CD4-positive, alpha-beta T cell treated with Interleukin-15 for 1 hour (primary cell): ENCODE results near the gene TESK2.
"Not testable (repeated sequence)": the region's sequence is repeated elsewhere in the genome, so short reads cannot be mapped to it uniquely, and the experiment has no call there.

Experiments
- DNase-seq: peaks from one replicate; pipeline ENCODE4 v3.0.0-alpha.2; 2020

TESK2 gene

GRCh38 chr1:45490626-45491486 lies at the start of gene TESK2:
Gene TESK2, minus strand, starts transcription at chr1:45491163. Its CDS starts 33,378 bp downstream, at chr1:45457785.
- peak; percentile 99 for DNase-seq

- DNase-seq: no peak
Measured at GRCh38 chr1:45536886-45537285, 45.9 kb upstream of the TESK2 start.

GRCh38 chr1:45535988-45536766 lies 45.2 kb upstream of the TESK2 start:
- DNase-seq: no peak

DNA sequence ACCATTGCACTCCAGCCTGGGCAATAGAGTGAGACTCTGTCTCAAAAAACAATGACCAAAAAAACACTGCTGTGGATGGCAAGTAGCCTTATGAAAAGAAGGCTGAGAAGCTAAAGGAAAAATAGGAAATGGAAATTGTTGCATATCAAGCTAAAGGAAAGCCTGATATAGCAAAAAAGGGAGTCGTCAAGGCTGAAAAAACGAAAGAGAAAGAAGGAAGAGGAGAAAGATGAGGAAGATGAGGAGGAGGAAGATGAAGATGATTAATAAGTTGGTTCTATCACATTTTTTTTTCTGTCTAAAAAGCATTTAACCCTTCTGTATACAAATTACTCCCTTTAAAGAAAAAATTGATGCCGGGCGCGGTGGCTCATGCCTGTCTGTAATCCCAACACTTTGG lies 40.9 kb upstream of the TESK2 start:
- no peak for DNase-seq

GRCh38 chr1:45530632-45531135 lies 39.7 kb upstream of the TESK2 start:
- no peak for DNase-seq

- DNase-seq: no peak
Measured at GRCh38 chr1:45526135-45526644, 35.2 kb upstream of the TESK2 start.

GRCh38 chr1:45523975-45524374 lies 33.0 kb upstream of the TESK2 start:
- not testable (repeated sequence) for DNase-seq

DNA sequence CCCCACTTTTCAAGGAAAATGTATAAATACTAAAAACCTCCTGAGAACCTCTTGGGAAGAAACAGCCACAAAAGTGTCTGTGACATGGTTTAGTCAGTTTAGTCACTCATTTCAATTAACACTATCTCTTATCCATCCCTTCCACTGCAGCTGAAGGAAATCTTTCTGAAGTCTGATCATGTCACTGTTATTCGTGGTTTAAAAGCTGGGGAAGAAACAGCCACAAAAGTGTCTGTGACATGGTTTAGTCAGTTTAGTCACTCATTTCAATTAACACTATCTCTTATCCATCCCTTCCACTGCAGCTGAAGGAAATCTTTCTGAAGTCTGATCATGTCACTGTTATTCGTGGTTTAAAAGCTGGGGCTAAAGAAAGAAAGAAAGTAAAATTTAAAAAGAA lies 32.6 kb upstream of the TESK2 start:
- not testable (repeated sequence) for DNase-seq

GRCh38 chr1:45522324-45523104 lies 31.6 kb upstream of the TESK2 start:
- no peak for DNase-seq

DNA sequence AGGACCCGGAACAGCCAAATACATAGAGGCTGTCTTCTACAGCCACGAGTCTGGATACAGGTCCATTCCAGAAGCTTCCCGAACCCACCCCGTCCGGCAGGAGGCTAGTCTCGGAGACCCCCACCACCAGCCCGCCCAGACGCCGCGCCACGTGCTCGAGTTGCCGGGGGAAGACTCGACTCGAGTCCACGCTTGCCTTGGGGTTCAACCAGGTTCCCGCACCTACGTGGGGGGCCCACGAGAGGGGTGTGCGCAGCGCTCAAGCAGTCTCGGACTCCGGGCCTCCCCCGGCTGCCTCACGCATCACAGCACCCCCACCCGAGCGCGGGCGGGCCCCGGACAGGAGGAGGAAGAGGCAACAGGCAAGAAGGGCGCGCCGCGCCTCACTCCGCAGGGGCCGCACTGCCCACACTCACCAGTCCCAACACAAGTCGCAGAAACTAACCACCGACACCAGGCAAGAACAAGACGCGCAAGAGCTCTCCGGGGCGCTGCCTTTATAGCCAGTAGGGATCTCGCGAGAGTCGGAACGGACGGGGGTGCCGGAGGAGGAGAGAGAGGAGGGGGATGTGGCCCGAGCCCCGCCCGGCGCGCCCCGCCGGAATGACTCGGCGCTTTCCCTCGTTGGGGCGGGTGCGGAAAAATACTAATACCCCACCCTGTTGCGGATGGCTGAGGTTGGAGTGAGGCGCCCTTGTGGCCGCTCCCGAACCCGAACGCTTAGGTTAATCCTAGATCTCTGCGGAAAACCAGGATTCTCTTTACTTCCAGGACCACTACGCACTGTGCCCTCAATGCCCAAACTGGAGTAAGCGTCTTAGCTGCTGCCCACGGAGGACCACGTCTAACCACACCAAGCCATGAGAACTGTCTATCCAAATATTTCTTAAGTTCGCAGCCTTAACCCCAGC lies 30.7 kb upstream of the TESK2 start, which contains the start of gene PRDX1:
PRDX1 (minus strand) TSS at position 472 of the 911 bp plus-strand sequence. CDS start 2,841 bp downstream, outside the sequence.
- peak; percentile 96 for DNase-seq

GRCh38 chr1:45519774-45520173 lies 28.8 kb upstream of the TESK2 start:
- DNase-seq: not testable (repeated sequence)

- DNase-seq: no peak
Measured at GRCh38 chr1:45518910-45519309, 27.9 kb upstream of the TESK2 start.

- DNase-seq: not testable (repeated sequence)
Measured at GRCh38 chr1:45518366-45518765, 27.4 kb upstream of the TESK2 start.

DNA sequence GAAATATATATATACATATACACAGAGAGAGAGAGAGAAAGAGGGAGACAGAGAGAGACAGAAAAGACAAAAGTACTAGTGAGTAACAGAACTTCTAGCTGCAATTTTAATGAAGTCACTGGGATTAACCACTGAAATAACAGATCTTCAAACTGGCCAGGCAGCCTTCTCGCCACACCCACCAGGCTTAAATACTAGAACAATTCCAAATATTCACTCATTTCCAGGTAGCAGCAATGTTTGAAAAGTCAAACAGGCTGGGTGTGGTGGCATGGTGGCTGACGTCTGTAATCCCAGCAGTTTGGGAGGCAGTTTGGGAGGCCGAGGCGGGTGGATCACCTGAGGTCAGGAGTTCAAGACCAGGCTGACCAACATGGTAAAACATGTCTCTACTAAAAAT lies 25.5 kb upstream of the TESK2 start:
- DNase-seq: no peak

DNA sequence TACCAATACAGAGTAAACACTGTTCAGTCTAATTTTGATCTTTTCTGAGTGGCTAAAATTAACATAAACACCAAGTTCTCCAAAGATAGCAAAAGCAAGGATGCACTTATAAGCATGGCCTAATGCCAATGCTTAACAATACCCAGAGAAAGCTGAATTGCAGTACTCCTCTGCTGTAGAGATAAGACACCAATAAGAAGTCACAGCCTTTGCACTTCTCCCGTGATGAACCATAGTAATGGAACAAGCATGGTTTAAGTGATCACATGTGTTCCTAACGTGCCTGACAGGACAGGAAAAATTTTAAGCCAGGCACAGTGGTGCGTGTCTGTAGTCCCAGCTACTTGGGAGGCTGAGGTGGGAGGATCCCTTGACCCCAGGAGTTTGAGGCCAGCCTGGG lies 25.1 kb upstream of the TESK2 start:
- no peak for DNase-seq

DNA sequence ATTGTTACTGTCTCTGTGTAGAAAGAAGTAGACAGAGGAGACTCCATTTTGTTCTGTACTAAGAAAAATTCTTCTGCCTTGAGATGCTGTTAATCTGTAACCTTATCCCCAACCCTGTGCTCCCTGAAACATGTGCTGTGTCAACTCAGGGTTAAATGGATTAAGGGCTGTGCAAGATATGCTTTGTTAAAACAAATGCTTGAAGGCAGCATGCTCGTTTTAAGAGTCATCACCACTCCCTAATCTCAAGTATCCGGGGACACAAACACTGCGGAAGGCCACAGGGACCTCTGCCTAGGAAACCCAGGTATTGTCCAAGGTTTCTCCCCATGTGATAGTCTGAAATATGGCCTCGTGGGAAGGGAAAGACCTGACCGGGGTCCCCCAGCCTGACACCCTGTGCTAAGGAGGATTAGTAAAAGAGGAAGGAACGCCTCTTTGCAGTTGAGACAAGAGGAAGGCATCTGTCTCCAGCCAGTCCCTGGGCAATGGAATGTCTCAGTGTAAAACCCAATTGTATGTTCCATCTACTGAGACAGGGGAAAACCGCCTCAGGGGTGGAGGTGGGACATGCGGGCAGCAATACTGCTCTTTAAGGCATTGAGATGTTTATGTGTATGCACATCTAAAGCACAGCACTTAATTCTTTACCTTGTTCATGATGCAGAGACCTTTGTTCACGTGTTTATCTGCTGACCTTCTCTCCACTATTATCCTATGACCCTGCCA lies 22.7 kb upstream of the TESK2 start:
- not testable (repeated sequence) for DNase-seq

DNA sequence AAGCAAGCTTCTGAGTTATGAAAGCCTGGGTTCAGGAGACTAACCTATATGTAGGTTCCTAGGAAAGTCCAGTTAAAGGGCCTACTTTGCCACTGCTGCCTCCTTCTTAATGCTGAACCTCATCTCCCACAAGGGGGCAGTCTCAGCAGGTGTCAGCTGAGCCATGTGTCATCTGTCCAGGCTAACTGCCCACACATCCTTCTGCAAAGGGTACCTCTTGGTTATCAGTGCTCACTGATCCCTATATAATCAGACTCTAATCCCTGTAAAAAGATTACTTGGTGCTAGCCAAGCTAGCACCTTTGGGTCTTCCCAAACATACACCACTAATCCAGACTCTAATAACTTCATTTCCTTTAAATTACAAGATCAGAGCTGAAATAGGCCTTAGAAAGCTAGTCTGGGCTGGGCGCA lies 21.7 kb upstream of the TESK2 start:
- DNase-seq: peak; percentile 55

- no peak for DNase-seq
Measured at GRCh38 chr1:45510972-45511527, 20.1 kb upstream of the TESK2 start.

GRCh38 chr1:45510036-45510971 lies 19.3 kb upstream of the TESK2 start:
- no peak for DNase-seq
